Gastroesophageal sphincter (tissue), 3 donors: Measurements from ENCODE around the gene MED27.

Experiments
- POLR2A ChIP-seq, 2 donors: fragments of 450-650 bp; IDR thresholded peaks; one replicate each; pipeline ENCODE4 v1.6.1; 2017; ENCODE audit warnings: antibody characterized with exemption in 2 of 2, mild to moderate bottlenecking in 2 of 2, moderate library complexity in 1 of 2
- POLR2AphosphoS5 ChIP-seq: sonication (generic); formaldehyde crosslinking; IDR thresholded peaks from one replicate; pipeline ENCODE4 v1.6.1; 2017; ENCODE audit warnings: antibody characterized with exemption
- TF ChIP-seq, protein P1 (sequence below), 4 experiments: fragments of 200-600 bp in 2 of 4; fragments of 450-650 bp in 2 of 4; sonication (generic) in 1 of 4; IDR thresholded peaks; one replicate each; pipeline ENCODE4 v1.5.1; 2017 to 2019; ENCODE audit warnings: antibody characterized with exemption in 4 of 4, mild to moderate bottlenecking in 2 of 4, moderate library complexity in 2 of 4

DNA sequence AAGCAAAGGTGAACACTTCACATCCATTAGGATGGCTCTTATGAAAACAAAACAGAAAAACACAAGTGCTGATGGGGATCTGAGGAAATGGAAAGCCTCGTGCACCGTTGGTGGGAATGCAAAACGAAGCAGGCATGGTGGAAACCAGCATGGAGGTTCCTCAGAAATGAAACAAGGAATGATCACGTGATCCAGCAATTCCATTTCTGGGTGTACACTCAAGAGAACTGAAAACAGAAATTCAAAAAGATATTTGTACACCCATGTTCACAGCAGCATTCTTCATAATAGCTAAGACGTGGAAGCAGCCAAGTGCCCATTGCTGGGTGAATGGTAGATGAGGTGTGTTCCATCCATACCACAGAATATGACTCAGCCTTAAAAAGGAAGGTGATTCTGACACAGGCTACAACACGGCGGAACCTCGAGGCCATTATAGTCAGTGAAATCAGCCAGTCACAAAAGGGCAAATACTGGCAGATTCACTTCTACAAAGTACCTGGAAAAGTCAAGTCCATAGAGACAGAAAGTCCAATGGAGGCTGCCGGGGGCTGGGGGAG is 252.6 kb downstream of the MED27 start:
- TF ChIP-seq, protein P1, sequence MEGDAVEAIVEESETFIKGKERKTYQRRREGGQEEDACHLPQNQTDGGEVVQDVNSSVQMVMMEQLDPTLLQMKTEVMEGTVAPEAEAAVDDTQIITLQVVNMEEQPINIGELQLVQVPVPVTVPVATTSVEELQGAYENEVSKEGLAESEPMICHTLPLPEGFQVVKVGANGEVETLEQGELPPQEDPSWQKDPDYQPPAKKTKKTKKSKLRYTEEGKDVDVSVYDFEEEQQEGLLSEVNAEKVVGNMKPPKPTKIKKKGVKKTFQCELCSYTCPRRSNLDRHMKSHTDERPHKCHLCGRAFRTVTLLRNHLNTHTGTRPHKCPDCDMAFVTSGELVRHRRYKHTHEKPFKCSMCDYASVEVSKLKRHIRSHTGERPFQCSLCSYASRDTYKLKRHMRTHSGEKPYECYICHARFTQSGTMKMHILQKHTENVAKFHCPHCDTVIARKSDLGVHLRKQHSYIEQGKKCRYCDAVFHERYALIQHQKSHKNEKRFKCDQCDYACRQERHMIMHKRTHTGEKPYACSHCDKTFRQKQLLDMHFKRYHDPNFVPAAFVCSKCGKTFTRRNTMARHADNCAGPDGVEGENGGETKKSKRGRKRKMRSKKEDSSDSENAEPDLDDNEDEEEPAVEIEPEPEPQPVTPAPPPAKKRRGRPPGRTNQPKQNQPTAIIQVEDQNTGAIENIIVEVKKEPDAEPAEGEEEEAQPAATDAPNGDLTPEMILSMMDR (IDR thresholded peaks at IDR 0.05): no peak
- TF ChIP-seq POLR2AphosphoS5 (no peak), POLR2A (IDR thresholded peaks at IDR 0.05) (no peak)
